GM19372 (cell line): Measurements from ENCODE around the gene GOSR1.
A peak's percentile ranks its signal among the peaks of the same experiment; 100 is the strongest.
"Not testable (repeated sequence)": the region's sequence is repeated elsewhere in the genome, so short reads cannot be mapped to it uniquely, and the experiment has no call there.

ENCODE experiments used
- ATAC-seq: cut with Tn5 transposase; IDR thresholded peaks from one replicate; pipeline ENCODE4 v1.9.1; 2021; ENCODE audit warnings: mild to moderate bottlenecking, low read depth, moderate library complexity; ENCODE audit not compliant: unreplicated experiment

The GOSR1 gene

DNA sequence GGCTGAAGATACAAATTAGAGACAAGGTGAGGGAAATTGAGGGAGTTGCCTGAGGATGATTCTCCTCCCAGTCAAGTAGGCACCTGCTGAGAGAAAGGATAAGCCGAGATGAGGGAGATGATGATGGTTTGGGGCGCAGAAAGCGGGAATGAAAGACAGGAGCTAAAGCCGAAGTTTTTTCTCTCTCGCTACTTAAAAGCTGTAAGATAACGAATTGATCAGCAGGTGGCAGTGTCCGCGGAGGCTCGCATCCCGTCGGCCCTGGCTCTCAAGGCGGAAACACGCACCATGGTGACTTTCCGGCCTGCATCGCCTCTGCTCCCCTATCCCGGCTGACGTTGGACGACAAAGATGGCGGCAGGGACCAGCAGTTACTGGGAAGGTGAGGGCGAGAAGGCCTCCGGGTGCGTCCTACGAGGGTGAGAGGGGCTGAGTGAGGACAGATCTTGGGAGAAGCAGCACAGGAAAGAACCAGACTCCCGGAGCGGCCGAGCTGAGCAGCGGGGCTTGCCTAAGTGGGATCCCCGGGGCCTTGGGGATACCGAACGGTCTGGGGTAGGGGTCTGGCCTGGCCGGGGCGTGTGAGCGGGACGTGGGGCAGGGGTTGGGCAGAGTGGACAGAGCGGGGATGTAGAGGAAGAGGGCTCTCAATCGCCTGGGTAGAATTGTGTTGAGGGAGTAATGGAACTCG lies at the start of gene GOSR1:
GOSR1 (plus strand) TSS at position 326 of the 691 bp plus-strand sequence; CDS start at position 352, 26 bp downstream.
- ATAC-seq, result peak; percentile 99

DNA sequence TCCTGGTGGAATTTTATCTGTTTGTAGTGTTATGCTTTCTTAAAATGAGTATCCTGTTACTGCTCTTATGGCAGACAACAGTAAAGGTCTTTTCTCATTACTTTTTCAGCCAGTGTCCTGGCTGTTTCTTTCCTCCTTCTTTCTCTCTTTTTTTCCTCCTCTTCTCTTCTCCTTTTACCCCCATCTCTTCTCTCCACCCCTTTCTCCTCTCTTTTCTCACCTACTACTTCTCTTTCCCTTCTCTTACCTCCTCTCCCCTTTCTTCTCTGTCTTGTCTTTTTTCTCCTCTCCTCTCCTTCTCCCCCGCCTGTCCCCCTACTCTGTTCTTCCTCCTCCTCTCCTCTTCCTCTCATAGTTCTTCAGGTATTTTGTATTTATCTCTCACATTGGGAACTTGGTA lies 49.6 kb upstream of the GOSR1 start:
- ATAC-seq, result no peak

DNA sequence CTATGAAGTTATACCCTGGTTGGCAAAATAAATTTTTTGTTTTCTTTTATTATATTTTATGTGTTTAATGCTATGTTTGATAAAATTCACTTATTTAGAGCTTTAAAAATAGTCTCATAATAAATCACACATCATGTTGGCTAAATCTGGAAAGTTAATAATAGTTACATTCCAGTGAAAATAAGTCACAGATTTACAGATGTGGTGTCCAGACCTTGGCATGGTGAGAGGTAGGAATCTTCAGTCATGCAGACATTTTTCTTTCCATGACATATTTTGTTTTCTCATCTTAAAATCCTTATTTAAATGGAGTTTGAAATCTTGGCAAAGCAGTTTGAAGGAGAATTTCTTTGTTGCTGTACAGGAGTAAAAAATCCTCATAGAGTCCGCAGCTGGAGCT lies 48.1 kb upstream of the GOSR1 start:
- ATAC-seq, result no peak

- no peak for ATAC-seq
Observed at GRCh38 chr17:30433514-30433913, 43.7 kb upstream of the GOSR1 start.

- no peak for ATAC-seq
Observed at GRCh38 chr17:30436729-30437128, 40.5 kb upstream of the GOSR1 start.

GRCh38 chr17:30443721-30444120 lies 33.5 kb upstream of the GOSR1 start:
- ATAC-seq, result no peak

- ATAC-seq, result not testable (repeated sequence)
Observed at GRCh38 chr17:30446640-30447039, 30.6 kb upstream of the GOSR1 start.

DNA sequence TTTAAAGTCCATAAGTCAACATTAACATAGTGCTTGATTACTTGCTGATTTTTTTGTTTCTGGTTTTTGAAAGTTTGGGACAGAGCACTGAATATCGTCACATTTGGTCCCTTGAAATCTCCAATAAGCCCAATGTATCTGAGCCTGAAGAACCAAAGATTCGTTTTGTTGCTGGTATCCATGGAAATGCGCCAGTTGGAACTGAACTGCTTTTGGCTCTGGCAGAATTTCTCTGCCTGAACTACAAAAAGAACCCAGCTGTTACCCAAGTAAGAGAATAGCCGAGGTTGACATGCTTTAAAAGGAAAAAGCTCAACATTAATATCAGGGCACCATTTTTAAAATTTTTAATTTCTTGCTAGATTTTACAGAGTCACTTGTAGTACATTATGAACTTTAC lies 27.7 kb upstream of the GOSR1 start:
- ATAC-seq, result no peak

DNA sequence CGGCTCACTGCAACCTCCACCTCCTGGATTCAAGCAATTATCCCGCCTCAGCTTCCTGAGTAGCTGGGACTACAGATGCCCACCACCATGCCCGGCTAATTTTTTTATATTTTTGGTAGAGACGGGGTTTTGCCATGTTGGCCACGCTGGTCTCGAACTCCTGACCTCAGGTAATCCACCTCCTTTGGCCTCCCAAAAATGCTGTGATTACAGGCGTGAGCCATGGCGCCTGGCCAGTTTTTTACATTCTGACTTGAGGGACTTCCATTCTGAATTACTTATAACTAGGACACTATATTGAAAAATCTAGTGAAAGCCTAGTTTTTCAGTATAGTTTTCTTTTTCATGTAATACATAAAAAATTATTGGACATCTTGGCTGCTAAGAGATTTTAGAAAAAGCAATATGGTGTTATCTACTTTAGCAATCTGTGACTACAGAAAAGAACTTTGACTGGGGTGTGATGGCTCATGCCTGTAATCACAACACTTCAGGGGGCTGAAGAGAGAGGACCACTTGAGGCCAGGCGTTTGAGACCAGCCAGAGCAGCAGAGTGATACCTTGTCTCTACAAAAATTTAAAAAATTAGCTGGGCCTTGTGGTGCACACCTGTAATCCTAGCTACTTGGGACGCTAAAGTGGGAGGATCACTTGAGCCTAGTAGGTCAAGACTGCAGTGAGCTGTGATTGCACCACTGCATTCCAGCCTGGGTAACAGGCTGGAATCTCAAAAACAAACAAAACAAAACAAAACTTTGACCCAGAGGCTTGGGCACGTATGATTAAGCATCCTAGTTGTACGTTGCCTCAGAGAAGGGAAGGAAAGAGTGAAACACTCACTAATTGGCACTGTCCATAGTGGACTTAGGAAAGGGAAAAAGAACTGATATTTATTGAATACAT lies 26.8 kb upstream of the GOSR1 start:
- no peak for ATAC-seq

GRCh38 chr17:30454635-30455034 lies 22.6 kb upstream of the GOSR1 start:
- ATAC-seq, result no peak

GRCh38 chr17:30458371-30458770 lies 18.8 kb upstream of the GOSR1 start:
- ATAC-seq, result no peak

- not testable (repeated sequence) for ATAC-seq
Observed at GRCh38 chr17:30458797-30459413, 18.3 kb upstream of the GOSR1 start.

DNA sequence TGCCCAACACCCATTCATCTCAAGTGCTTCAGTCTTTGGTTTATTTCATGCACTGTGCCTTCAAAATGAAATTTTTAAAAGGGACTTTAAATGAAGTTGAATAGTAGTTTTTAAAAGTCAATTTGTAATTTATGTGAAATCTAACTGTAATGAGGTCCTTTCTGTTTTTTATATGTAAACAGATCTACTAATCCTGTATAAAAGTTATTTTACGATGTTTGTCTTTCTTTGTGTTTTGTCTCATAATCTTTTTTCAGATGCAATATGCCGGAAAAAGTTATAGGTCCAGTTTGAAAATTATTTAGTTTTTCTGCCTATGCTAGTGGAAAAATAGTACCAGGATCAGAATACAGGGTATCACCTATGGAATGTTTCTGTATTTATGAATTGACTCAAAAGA lies 8.7 kb upstream of the GOSR1 start:
- ATAC-seq, result no peak

DNA sequence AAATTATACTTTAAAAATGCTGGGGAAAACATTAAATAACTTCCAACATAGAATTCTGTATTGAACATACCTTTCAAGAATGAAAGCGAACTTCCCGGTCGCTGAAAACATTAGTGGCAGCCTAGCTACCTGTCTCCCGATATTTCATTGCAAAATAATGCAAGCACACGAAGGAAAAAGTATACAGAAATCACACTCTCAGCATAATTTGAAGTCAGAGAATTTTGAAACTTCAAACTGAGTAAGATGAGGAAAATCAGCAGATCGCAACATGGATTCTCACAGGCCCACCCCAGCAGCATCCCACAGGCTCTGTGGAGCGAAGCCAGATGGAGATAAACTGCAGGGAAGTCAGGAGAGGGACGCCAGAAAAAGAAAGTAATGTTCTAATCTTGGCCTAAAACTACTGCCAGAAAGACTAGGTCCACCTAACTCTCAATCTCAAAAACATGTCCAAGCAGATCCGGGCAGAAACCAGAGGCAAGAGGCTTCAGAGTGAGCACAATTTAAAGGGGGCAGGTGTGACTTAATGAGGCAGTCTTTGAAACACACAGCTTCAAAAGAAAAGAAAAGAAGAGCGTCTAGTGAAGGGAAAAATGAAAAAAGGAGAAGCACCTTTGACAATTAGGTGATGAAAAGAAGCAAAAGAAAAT lies 4.8 kb upstream of the GOSR1 start:
- ATAC-seq, result no peak

DNA sequence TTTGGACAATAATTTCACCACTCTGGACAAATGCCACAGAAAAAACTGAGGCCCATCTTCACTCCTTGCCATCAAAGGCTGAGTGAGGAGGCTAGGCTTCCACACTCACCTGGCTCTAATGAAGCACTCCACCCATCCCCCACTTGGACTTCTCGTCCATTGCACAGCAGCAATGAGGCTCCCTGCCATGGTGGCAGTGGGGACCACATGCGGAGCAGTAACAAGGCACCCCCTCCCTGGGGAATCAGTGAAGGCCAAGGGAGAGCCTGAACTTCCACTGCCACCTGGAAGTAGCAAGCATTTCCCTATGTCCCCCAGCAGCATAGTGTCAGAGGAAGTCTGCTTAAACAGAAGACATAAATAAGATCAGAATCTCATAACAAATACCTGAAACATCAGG lies 2.0 kb upstream of the GOSR1 start:
- no peak for ATAC-seq

- peak; percentile 10 for ATAC-seq
Observed at GRCh38 chr17:30476726-30477082, 504 bp upstream of the GOSR1 start.

DNA sequence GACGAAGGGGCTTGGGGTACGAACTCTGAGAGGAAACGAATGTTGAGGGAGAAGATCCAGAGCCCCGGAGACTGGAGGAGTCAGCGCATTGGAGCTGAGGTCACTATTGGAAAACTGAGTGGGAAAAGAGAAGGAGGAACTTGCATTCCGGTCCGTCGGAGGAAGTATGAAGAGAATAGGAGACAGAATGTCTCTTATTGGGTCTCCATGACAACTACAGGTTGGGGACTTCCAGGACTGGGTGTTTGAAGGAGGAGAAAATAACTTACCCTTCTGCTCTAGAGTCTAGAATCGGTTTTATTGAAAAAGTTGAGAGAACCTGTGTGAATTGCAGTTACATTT lies 537 bp downstream of the GOSR1 start:
- ATAC-seq, result no peak

GRCh38 chr17:30482555-30482954 lies 5.3 kb downstream of the GOSR1 start:
- no peak for ATAC-seq

- no peak for ATAC-seq
Observed at GRCh38 chr17:30483159-30483558, 6.0 kb downstream of the GOSR1 start.

GRCh38 chr17:30493780-30494179 lies 16.6 kb downstream of the GOSR1 start:
- ATAC-seq, result no peak

GRCh38 chr17:30495586-30495985 lies 18.4 kb downstream of the GOSR1 start:
- ATAC-seq, result no peak
